Activated T-cell treated with anti-CD3 and anti-CD28 coated beads, Interleukin-2, amount 50 U/mL, for 4 hours (primary cell): ENCODE results near the gene TCHHL1. TPM values are rescaled to one million over a fixed set of nuclear protein-coding genes. Genes with fewer than 3 reads are reported as not detected.

ENCODE experiments used
- ATAC-seq, 2 donors: fragments of 200-7000 bp; cut with Tn5 transposase; one replicate each; pipeline ENCODE4 v1.10.0; 2021
- DNase-seq: peaks from one replicate; pipeline ENCODE4 v3.0.0-alpha.2; 2020
- H3K27me3 Mint-ChIP-seq: one replicate; pipeline ENCODE4 v1.8.0; 2021; ENCODE audit warnings: low read depth, mixed read lengths
- H3K36me3 Mint-ChIP-seq: one replicate; pipeline ENCODE4 v1.8.0; 2022; ENCODE audit warnings: mixed read lengths; ENCODE audit not compliant: insufficient read depth
- H3K4me1 Mint-ChIP-seq: one replicate; pipeline ENCODE4 v1.8.0; 2021; ENCODE audit warnings: low read depth, mixed read lengths
- H3K4me3 Mint-ChIP-seq: one replicate; pipeline ENCODE4 v1.8.0; 2021; ENCODE audit warnings: mild to moderate bottlenecking, moderate library complexity, mixed read lengths
- H3K9me3 Mint-ChIP-seq: one replicate; pipeline ENCODE4 v1.8.0; 2021; ENCODE audit warnings: mixed read lengths
- total RNA-seq, 3 donors: library from RNA; stranded (reverse); gene quantifications; one replicate each; pipeline ENCODE4 v1.2.1, GENCODE V29; 2021

The TCHHL1 gene
- total RNA-seq, 3 donors from 2014 or later: not detected

DNA sequence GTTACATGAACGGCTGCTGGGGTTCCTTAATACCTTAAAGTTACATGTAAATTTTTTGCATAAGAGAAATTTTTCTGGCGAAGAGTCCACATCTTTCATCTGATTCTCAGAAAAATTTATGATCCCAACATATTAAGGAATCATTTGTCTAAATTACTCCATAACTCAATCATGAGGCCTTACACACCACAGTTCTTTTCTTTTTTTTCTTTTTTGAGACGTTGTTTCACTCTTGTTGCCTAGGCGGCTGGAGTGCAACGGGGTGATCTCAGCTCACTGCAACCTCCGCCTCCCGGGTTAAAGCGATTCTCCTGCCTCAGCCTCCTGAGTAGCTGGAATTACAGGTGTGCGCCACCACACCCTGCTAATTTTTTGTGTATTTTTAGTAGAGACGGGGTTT is 50.0 kb downstream of the TCHHL1 start:
- DNase-seq: no peak
- Mint-ChIP-seq H3K4me3 (no peak overlapping the region), H3K9me3 (no peaks in the 10 kb centered on the region), H3K27me3 (no peaks in the 10 kb centered on the region), H3K36me3 (no peaks in the 10 kb centered on the region), H3K4me1 (peaks cover 31% of the 10 kb centered on the region)
- no peak for ATAC-seq

DNA sequence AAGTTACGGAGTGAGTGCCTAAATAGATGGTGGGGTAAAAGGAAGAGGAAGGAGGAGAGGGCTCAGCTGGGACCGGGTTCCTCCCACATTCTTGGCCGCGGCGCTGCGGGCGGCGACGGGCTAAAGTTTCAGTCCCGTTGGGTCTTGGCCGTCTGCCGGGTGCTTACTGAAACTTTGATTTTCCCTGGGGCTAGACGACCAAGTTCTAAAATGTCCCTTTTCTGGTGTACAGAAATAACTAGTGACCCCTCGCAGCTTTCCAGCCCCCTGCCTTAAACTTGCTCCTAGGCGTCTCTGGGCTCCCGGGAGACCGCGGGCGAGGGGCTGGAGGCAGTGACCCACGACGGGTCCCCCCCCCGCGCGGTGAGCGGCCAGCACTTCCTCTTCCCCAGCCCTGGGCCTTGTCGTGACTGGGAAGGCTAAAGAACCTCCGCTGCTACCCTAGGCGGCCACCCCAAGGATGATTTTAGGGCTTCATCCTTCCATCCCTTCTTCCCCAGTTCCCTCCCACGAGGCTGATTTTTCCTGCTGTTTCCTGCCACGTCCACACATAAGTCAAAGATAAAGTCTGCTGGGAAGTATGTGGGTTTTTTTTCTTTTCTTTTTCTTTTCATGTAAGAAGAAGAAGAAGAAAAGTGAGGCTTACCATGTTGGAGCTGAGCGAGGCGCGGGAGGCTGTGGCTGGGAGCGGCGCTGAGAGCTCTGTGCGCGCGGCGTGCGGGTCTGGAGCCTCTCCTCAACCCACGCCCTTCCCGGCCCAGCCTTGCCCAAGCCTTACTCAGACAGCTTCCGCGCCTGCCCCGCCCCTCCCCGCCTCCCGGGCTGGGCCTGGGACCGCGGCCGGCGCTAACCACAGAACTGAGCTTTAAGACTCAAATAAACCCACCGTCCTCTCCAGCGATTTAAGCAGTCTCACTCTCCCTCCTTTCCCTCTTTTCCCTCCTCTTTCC is 52.3 kb downstream of the TCHHL1 start, which contains the start of gene S100A11:
Gene S100A11, minus strand, starts transcription at position 738 of the 950 bp plus-strand sequence. Its CDS starts 89 bp downstream, at position 649.
- Mint-ChIP-seq H3K9me3 (no peaks in the 10 kb centered on the region), H3K36me3 (peaks cover 19% of the 10 kb centered on the region), H3K4me1 (peaks cover 53% of the 10 kb centered on the region), H3K27me3 (no peaks in the 10 kb centered on the region), H3K4me3 (peak within 1 kb of the TSS; percentile 99)
- ATAC-seq (peak; percentile 84 to 85), DNase-seq (peak; percentile 72)

DNA sequence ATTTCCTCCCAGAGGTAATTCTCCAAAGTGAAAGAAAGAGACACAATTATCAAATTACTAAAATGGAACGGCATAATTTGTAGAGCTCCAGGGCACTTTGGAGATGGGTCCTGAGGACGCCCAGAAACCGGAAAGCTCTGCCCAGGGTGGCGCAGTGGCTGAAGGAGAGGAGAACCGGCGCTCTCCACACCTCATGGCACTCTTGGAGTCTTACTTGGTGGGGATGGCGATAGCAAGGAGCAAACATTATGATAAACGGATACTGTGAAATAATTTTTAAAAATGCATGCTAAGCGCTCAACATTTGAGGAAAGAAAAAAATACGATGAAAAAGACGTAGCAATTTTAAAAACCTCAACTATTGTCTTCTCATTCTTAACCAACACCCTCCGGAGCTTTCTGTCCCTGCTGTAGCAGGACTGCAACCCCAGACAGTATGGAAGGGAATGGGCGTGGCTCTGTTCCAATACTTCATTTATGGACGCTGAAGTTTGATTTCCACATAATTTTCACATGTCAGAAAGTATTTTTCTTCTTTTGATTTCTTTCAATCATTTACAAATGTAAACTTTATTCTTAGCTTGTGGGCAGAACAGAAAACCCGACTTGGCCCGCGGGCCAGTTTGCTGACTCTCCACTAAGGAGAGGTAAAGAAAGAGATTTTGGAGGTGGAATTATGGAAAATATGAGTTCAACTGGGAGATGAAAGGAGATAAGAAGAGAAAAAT is 53.2 kb downstream of the TCHHL1 start:
- H3K36me3 Mint-ChIP-seq: peaks cover 21% of the 10 kb centered on the region
- H3K9me3 Mint-ChIP-seq: no peaks in the 10 kb centered on the region
- peak overlapping the region; percentile 99 for H3K4me3 Mint-ChIP-seq
- no peaks in the 10 kb centered on the region for H3K27me3 Mint-ChIP-seq
- DNase-seq: no peak
- H3K4me1 Mint-ChIP-seq: peaks cover 54% of the 10 kb centered on the region
- ATAC-seq: peak in 1 of 2 donors; percentile 18

DNA sequence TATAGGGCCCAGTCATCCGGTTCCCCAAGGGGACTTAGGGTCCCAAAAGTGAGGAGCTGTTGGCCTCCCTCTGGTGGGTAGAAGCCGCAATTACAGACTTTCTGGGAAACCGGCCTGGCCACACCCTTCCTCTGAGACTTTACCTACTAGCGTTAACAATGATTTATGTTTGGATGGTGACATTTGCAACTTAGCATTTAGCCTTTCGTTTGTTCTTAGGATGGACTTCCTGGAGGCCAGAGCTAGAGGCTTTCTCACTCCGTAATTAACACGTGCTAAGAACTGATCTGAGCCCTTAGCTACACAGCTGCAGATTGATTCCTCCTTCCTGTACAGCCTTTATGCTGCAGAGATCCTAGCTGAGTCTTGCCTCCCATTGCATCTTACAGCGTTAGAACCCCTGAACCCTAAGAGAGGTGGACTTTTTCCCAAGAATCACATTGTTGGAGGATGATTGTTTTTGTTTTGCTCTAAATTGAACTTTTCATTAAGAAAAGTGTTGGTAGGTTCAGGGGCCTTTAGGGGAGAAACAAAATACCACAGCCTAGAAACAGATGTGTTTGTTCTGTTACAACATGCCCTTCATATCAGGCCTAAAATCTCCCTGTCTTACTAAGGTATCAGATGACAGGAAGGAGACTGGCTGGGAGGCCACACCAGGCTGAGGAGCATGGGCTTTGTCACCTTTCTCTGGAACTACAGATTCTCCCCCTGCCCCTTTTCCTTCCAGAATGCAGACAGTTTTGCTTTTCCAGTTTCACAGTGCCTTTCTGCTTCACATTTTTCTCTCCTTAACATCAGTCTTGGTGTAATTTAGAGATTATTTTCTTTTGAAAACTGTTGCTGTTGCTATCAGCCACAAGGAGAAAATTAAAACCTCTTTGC is 54.0 kb downstream of the TCHHL1 start:
- H3K9me3 Mint-ChIP-seq: no peaks in the 10 kb centered on the region
- peak; percentile 63 to 75 for ATAC-seq
- H3K4me1 Mint-ChIP-seq: peaks cover 58% of the 10 kb centered on the region
- DNase-seq: peak; percentile 58
- H3K36me3 Mint-ChIP-seq: peaks cover 25% of the 10 kb centered on the region
- H3K27me3 Mint-ChIP-seq: no peaks in the 10 kb centered on the region
- H3K4me3 Mint-ChIP-seq: peak overlapping the region; percentile 99

DNA sequence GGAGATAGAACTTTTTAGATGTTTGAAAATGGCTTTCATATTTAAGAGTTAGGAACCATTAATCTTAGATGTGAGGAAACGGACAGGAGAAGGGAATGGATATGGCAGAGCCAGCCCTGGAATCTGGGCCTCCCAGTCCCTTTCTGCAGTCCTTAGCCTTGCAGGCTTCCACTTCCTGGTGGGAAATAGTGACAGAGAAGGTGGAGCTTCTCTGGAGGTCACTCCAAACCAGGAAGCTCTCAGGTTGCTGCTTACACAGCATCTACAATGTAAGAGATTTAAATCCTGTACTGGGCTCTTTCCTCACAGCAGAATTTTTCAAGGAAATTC is 54.6 kb downstream of the TCHHL1 start:
- peaks cover 28% of the 10 kb centered on the region for H3K36me3 Mint-ChIP-seq
- ATAC-seq (no peak), DNase-seq (no peak)
- H3K4me3 Mint-ChIP-seq: peak overlapping the region; percentile 99
- no peaks in the 10 kb centered on the region for H3K9me3 Mint-ChIP-seq
- H3K4me1 Mint-ChIP-seq: peaks cover 63% of the 10 kb centered on the region
- H3K27me3 Mint-ChIP-seq: no peaks in the 10 kb centered on the region

Other genes starting within 250 kb of the TCHHL1 start
- gene C2CD4D, start 249.2 kb downstream of the TCHHL1 start, total RNA-seq: under 1 TPM; 0.33 to 0.90 (median 0.87) TPM
- gene THEM5, start 235.4 kb downstream of the TCHHL1 start, total RNA-seq: not detected
- gene THEM4, start 179.6 kb downstream of the TCHHL1 start, total RNA-seq: 10 to 100 TPM; 23.2 to 29.1 (median 24.6) TPM
- gene S100A10, start 95.2 kb downstream of the TCHHL1 start, total RNA-seq: 100 to 1,000 TPM in 2 of 3 donors, 10 to 100 TPM in 1; 92.6 to 113 (median 106) TPM
- 100 to 1,000 TPM in 2 of 3 donors, 10 to 100 TPM in 1; 89.0 to 139 (median 121) TPM for gene S100A11, start 52.1 kb downstream of the TCHHL1 start, total RNA-seq
- gene TCHH, start 26.4 kb upstream of the TCHHL1 start, total RNA-seq: under 1 TPM in 2 of 3 donors, not detected in 1; 0.03 to 0.05 TPM
- gene RPTN, start 70.2 kb upstream of the TCHHL1 start, total RNA-seq: not detected
- not detected for gene HRNR, start 135.1 kb upstream of the TCHHL1 start, total RNA-seq
- gene FLG, start 236.2 kb upstream of the TCHHL1 start, total RNA-seq: not detected